ENCODE results near the gene IFNB1.

IFNB1 gene

GRCh38 chr9:21070906-21071305 lies 6.8 kb downstream of the IFNB1 start:
- no peak for DNase-seq (ENCODE audit: low read depth in 2 of 3, low spot score in 1 of 3)

- DNase-seq (ENCODE audit: low read depth in 2 of 3, low spot score in 1 of 3): no peak
These were observed 7.6 kb downstream of the IFNB1 start for GRCh38 chr9:21070171-21070571.

- no peak for DNase-seq (ENCODE audit: low read depth in 2 of 3, low spot score in 1 of 3)
These were observed 16.7 kb downstream of the IFNB1 start for GRCh38 chr9:21060919-21061561.

GRCh38 chr9:21056931-21057330 lies 20.8 kb downstream of the IFNB1 start:
- DNase-seq (ENCODE audit: low read depth in 2 of 3, low spot score in 1 of 3): no peak

- DNase-seq (ENCODE audit: low read depth in 2 of 3, low spot score in 1 of 3): no peak
These were observed 23.9 kb downstream of the IFNB1 start for GRCh38 chr9:21053851-21054250.

GRCh38 chr9:21047281-21047691 lies 30.5 kb downstream of the IFNB1 start:
- DNase-seq (ENCODE audit: low read depth in 2 of 3, low spot score in 1 of 3): no peak

- DNase-seq (ENCODE audit: low read depth in 2 of 3, low spot score in 1 of 3): no peak
These were observed 33.9 kb downstream of the IFNB1 start for GRCh38 chr9:21043841-21044240.

- DNase-seq (ENCODE audit: low read depth in 2 of 3, low spot score in 1 of 3): no peak
These were observed 35.3 kb downstream of the IFNB1 start for GRCh38 chr9:21042466-21042865.

GRCh38 chr9:21039302-21039701 lies 38.4 kb downstream of the IFNB1 start:
- DNase-seq (ENCODE audit: low read depth in 2 of 3, low spot score in 1 of 3): no peak

- no peak for DNase-seq (ENCODE audit: low read depth in 2 of 3, low spot score in 1 of 3)
These were observed 40.5 kb downstream of the IFNB1 start for GRCh38 chr9:21037278-21037677.

GRCh38 chr9:21031808-21032183 lies 45.9 kb downstream of the IFNB1 start:
- DNase-seq (ENCODE audit: low read depth in 2 of 3, low spot score in 1 of 3): no peak

- DNase-seq (ENCODE audit: low read depth in 2 of 3, low spot score in 1 of 3): peak; percentile 34 to 48 (median 46)
These were observed 46.5 kb downstream of the IFNB1 start, which contains the start of gene HACD4 for GRCh38 chr9:21031091-21031807. Gene HACD4, minus strand, starts transcription at chr9:21031640. Its CDS starts 50 bp downstream, at chr9:21031590.

- DNase-seq (ENCODE audit: low read depth in 2 of 3, low spot score in 1 of 3): no peak
These were observed 47.2 kb downstream of the IFNB1 start for GRCh38 chr9:21030389-21031035.

GRCh38 chr9:21029661-21030060 lies 48.1 kb downstream of the IFNB1 start:
- DNase-seq (ENCODE audit: low read depth in 2 of 3, low spot score in 1 of 3): no peak

GRCh38 chr9:21028466-21028865 lies 49.3 kb downstream of the IFNB1 start:
- no peak for DNase-seq (ENCODE audit: low read depth in 2 of 3, low spot score in 1 of 3)

- no peak for DNase-seq (ENCODE audit: low read depth in 2 of 3, low spot score in 1 of 3)
These were observed 50.4 kb downstream of the IFNB1 start for GRCh38 chr9:21027295-21027694.
